Effector memory CD4-positive, alpha-beta T cell (primary cell): ENCODE measurements around the gene HSD11B2.

Experiments used
- DNase-seq, 3 donors: peaks; one replicate each; pipeline ENCODE4 v3.0.0-alpha.2; 2020
- H3K27ac ChIP-seq: 2 replicates; pipeline ENCODE4 v1.7.0; 2013; ENCODE audit warnings: mild to moderate bottlenecking, low read length, moderate library complexity; ENCODE audit not compliant: insufficient read depth, poor library complexity, severe bottlenecking
- H3K27me3 ChIP-seq: replicated peaks from 2 replicates; pipeline ENCODE4 v1.7.0; 2013; ENCODE audit warnings: mild to moderate bottlenecking, low read length; ENCODE audit not compliant: insufficient read depth, control insufficient read depth, poor library complexity, severe bottlenecking
- H3K36me3 ChIP-seq: 2 replicates; pipeline ENCODE4 v1.7.0; 2013; ENCODE audit warnings: mild to moderate bottlenecking, low read length, moderate library complexity; ENCODE audit not compliant: control insufficient read depth, insufficient read depth
- H3K4me1 ChIP-seq: 2 replicates; pipeline ENCODE4 v1.7.0; 2013; ENCODE audit warnings: low read length, mild to moderate bottlenecking; ENCODE audit not compliant: control insufficient read depth, insufficient read depth, poor library complexity, severe bottlenecking
- H3K4me3 ChIP-seq: 2 replicates; pipeline ENCODE4 v1.7.0; 2013; ENCODE audit warnings: low read length, low read depth, mild to moderate bottlenecking; ENCODE audit not compliant: insufficient read depth, poor library complexity, severe bottlenecking
- H3K9me3 ChIP-seq: 2 replicates; pipeline ENCODE4 v1.7.0; 2013; ENCODE audit warnings: mild to moderate bottlenecking, low read length, moderate library complexity; ENCODE audit not compliant: control insufficient read depth

HSD11B2 gene

GRCh38 chr16:67426950-67427349 is 4.0 kb upstream of the HSD11B2 start:
- Histone ChIP-seq H3K4me1 (peaks cover 6% of the 10 kb centered on the region), H3K4me3 (no peak overlapping the region), H3K9me3 (no peaks in the 10 kb centered on the region), H3K36me3 (no peaks in the 10 kb centered on the region), H3K27me3 (peaks cover 31% of the 10 kb centered on the region), H3K27ac (no peak overlapping the region)
- no peak for DNase-seq

DNA sequence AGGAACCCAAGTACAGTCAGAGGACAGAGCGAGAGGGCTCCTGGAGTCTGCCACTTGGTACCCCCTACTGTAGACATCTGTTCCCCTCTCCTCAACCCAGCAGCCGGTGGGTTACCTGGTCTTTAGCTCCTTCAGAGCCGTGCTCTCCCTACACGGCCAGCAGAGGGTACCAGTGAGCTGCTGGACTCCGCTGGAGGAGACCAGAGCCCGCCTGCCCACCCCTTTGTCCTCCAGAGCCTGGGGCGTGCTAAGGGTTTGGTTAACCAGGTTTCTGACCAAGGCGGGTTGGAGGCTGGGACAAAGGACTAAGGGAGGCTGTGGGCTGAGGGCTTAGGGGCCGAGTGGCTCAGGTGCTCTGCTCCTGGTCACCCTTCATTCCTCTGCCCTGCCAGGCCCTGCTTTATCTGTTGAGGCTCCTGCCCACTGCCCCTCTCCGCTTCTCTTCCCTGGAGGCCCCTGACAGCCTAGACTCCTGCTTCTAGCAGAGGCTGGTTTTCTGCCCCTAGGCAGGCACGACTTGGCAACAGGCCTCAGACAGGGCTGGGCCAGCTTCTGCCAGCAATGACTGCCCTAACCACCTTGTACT is 2.7 kb upstream of the HSD11B2 start:
- Histone ChIP-seq H3K27ac (no peak overlapping the region), H3K4me1 (peaks cover 6% of the 10 kb centered on the region), H3K4me3 (no peak overlapping the region), H3K36me3 (no peaks in the 10 kb centered on the region), H3K27me3 (peaks cover 31% of the 10 kb centered on the region), H3K9me3 (no peaks in the 10 kb centered on the region)
- peak in 1 of 3 donors; percentile 17 for DNase-seq

DNA sequence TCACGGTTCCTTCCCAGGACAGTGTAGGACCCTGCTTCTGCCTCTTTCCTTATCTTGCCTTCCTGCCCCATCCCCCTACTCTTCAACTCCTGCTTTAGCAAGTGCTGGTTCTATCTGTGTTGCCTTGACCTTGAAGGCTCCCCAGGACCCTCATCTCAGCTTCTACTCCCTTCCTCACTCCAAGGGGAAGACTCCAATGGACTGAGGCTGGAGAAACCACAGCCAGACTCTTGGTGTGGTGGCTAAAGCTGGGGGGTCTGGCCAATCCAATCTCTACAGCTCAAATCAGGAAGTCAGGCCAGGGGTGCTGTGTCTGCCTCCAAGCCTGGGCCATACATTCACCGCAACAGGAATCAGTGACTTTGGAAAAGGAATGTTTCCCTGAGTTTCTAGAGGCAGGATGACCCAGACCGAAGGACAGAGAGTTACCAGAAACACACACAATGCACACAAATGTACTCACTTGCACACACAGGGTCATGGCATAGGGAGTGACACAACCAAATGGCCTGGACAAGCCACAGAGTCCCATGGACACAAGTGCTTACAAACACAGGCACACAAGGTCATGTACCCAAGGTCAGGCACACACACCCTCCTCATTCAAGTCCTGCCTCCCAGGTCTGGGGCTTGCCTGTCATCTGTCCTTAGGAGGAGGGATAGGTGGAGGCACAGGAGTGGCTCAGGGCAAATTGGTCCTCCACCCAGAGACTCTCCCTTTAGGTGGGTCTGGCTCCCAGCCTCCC is 1.7 kb upstream of the HSD11B2 start:
- Histone ChIP-seq H3K4me1 (peaks cover 6% of the 10 kb centered on the region), H3K36me3 (no peaks in the 10 kb centered on the region), H3K4me3 (no peak overlapping the region), H3K27me3 (peaks cover 28% of the 10 kb centered on the region), H3K9me3 (no peaks in the 10 kb centered on the region), H3K27ac (no peak overlapping the region)
- no peak for DNase-seq

DNA sequence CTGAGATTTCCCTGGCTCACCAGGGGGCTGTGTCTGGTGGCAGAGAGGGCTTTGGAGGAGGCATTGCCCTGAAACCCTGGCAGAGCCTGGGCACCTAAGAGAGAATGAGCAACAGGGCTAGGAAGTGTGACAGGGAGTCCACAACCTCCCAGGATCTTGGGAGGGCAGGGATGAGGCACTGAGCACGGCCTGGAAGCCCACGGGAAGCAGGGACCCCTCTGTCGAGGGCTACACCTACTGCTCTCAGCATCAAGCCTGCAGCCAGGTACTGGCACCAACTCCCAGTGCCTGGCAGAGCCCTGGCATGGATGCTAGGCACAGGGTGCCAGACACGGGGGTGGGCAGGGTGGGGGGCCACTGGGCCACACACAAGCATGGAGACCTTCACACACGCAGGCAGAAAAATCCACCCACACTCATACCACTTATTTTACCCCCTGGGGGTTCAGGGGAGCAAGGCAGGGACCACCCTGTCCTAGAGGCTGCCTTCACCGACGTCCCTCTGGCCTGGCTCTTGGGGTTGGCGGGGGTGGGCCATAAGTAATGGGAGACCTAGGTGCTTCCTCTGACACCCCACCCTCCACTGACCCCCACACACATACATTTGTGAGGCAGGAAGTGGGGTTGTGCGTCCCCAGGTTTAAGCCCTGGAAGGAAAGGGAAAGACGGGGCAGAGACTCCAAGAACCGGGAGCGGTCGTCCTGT is 970 bp upstream of the HSD11B2 start:
- Histone ChIP-seq H3K36me3 (no peaks in the 10 kb centered on the region), H3K9me3 (no peaks in the 10 kb centered on the region), H3K27me3 (peaks cover 25% of the 10 kb centered on the region), H3K4me1 (peaks cover 6% of the 10 kb centered on the region), H3K27ac (no peak overlapping the region), H3K4me3 (peak overlapping the region; percentile 47)
- no peak for DNase-seq

GRCh38 chr16:67430504-67430976 is 381 bp upstream of the HSD11B2 start:
- peak overlapping the region; percentile 47 for H3K4me3 ChIP-seq
- no peaks in the 10 kb centered on the region for H3K36me3 ChIP-seq
- H3K9me3 ChIP-seq: no peaks in the 10 kb centered on the region
- DNase-seq: no peak
- peaks cover 23% of the 10 kb centered on the region for H3K27me3 ChIP-seq
- H3K27ac ChIP-seq: no peak overlapping the region
- peaks cover 6% of the 10 kb centered on the region for H3K4me1 ChIP-seq

DNA sequence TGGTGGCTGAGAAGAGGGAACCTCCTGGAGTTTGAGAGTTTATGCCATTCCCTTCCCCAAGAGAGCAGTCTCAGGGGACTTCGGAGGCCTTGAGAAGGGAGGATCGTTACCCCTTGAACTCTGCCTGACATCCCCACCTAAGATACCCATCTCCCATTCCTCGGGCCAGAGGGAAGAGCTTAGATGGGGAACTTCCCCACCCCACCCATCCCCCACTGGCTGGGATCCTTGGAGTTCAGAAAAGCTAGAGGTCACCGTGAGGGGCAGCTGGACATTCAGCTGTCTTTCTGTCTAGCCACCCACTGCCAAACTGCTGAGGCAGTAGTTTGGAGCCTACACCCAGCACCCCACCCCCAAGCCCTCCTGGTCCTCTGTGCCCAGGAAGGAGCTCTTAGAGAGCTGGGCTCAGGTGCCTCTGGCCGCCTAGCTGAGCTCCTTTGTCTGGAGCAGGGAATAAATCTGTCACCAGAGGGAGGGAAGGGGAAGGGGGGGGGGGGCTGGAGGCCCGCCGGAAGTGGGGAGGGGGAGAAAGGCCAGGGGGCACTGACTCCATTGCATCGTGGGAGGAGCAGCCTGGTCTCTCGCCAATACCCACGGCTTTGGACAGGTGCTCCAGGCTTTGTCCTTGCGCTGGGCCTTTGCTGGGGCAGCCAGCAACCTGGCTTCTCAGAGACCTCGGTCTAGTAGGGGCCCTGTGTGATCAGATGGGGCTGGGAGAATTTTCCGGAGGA is 1.0 kb downstream of the HSD11B2 start:
- no peaks in the 10 kb centered on the region for H3K9me3 ChIP-seq
- H3K27me3 ChIP-seq: peaks cover 23% of the 10 kb centered on the region
- peaks cover 6% of the 10 kb centered on the region for H3K4me1 ChIP-seq
- DNase-seq: no peak
- H3K36me3 ChIP-seq: no peaks in the 10 kb centered on the region
- no peak overlapping the region for H3K4me3 ChIP-seq
- H3K27ac ChIP-seq: no peak overlapping the region

DNA sequence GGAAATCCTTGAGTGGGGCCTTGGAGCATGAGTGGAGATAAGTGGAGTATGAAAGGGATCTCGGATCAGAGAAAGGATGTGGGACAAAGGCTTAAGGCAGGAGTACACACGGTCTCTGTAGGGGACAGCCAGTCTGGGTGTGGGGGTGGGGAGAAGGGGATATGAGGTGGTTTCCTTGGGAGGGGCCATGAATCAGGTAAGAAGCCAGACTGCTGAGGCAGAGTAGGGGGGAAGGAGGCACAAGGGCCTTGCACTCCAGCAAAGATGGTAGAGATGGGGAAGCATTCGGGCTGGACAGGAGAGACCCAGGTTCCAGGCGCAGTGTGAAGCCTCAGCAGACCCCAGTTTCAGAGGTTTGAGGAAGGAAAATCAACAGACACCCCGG is 1.6 kb downstream of the HSD11B2 start:
- no peak for DNase-seq
- Histone ChIP-seq H3K9me3 (no peaks in the 10 kb centered on the region), H3K27ac (no peak overlapping the region), H3K4me3 (no peak overlapping the region), H3K4me1 (peaks cover 6% of the 10 kb centered on the region), H3K27me3 (peaks cover 23% of the 10 kb centered on the region), H3K36me3 (no peaks in the 10 kb centered on the region)

- no peak overlapping the region for H3K4me3 ChIP-seq
- no peak for DNase-seq
- H3K27ac ChIP-seq: no peak overlapping the region
- peaks cover 7% of the 10 kb centered on the region for H3K36me3 ChIP-seq
- peaks cover 23% of the 10 kb centered on the region for H3K27me3 ChIP-seq
- peaks cover 6% of the 10 kb centered on the region for H3K4me1 ChIP-seq
- H3K9me3 ChIP-seq: no peaks in the 10 kb centered on the region
Observed at GRCh38 chr16:67433131-67433719, 2.3 kb downstream of the HSD11B2 start.

DNA sequence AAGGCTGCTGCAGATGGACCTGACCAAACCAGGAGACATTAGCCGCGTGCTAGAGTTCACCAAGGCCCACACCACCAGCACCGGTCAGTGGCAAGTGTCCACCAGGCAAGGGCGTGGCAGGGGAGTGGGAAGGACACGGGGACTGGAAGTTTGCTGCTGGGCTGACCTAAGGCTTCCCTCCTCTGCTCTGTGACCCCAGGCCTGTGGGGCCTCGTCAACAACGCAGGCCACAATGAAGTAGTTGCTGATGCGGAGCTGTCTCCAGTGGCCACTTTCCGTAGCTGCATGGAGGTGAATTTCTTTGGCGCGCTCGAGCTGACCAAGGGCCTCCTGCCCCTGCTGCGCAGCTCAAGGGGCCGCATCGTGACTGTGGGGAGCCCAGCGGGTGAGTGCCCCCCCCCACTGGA is 4.8 kb downstream of the HSD11B2 start:
- no peaks in the 10 kb centered on the region for H3K9me3 ChIP-seq
- H3K4me1 ChIP-seq: no peaks in the 10 kb centered on the region
- H3K27me3 ChIP-seq: no peaks in the 10 kb centered on the region
- no peak for DNase-seq
- H3K36me3 ChIP-seq: peaks cover 27% of the 10 kb centered on the region
- H3K4me3 ChIP-seq: no peak overlapping the region
- no peak overlapping the region for H3K27ac ChIP-seq
